ENCODE measurements around the gene PHTF1. TPM values are rescaled to one million over a fixed set of nuclear protein-coding genes. Genes with fewer than 3 reads are reported as not detected.

Gene PHTF1
- total RNA-seq (10 to 100 TPM in 4 of 5 donors, 1 to 10 TPM in 1; 7.0 to 48.2 (median 38.2) TPM), polyA plus RNA-seq (1 to 10 TPM; 3.9 to 8.2 (median 8.2) TPM)
- long read RNA-seq, donor 1, partial matches to known transcripts, result 0 of 2 reads
- long read RNA-seq, donor 1, other reads (novel, unspliced or antisense), result 0 of 2 reads
- long read RNA-seq, donor 2, partial matches to known transcripts, result 0 of 1 reads
- long read RNA-seq, donor 2, other reads (novel, unspliced or antisense), result 0 of 1 reads
- long read RNA-seq, donor 3, result 0 reads
- long read RNA-seq, donor 4, result 0 reads
- long read RNA-seq, donor 5, partial matches to known transcripts, result 0 of 1 reads
- long read RNA-seq, donor 5, other reads (novel, unspliced or antisense), result 0 of 1 reads
- long read RNA-seq, donor 6, result 0 reads
- long read RNA-seq, donor 7, partial matches to known transcripts, result 0 of 1 reads
- long read RNA-seq, donor 7, other reads (novel, unspliced or antisense), result 0 of 1 reads
- long read RNA-seq, donor 8, result 0 reads
- long read RNA-seq, donor 9, result 0 reads
- long read RNA-seq, donor 10, result 0 reads

GRCh38 chr1:113759333-113760101 is at the start of gene PHTF1:
PHTF1 (minus strand) TSS chr1:113759486; CDS start chr1:113758703, 783 bp downstream.
- no peaks in the 10 kb centered on the region for H3K9me3 ChIP-seq
- H3K27me3 ChIP-seq, result no peaks in the 10 kb centered on the region
- peaks cover 4 to 39% (median 20%) of the 10 kb centered on the region in 4 donors for H3K4me1 ChIP-seq
- peak within 1 kb of the TSS; percentile 73 to 93 (median 86) for H3K4me3 ChIP-seq
- DNase-seq, result peak; percentile 72 to 91
- H3K36me3 ChIP-seq, result peaks cover 0 to 11% (median 2%) of the 10 kb centered on the region in 4 donors
- intact Hi-C loops (cut with DNase I; ENCODE audit: low total_unique reads), result no loop called here
- 0 to 2% (median 1%) methylated on average over 22 to 47 of the region's 47 CpGs for WGBS, 5 donors
- H3K27ac ChIP-seq, result peak within 1 kb of the TSS; percentile 93 to 98 (median 95)
- TF ChIP-seq POLR2A (IDR thresholded peaks at IDR 0.05), result peak in 1 of 4 donors; percentile 39
- TF ChIP-seq EP300 (IDR thresholded peaks at IDR 0.05), result no peak
- peak in 2 of 3 donors; percentile 68 to 71 for TF ChIP-seq POLR2AphosphoS5 (IDR thresholded peaks at IDR 0.05)
- TF ChIP-seq CTCF (IDR thresholded peaks at IDR 0.05), result no peak

- TF ChIP-seq POLR2AphosphoS5 (IDR thresholded peaks at IDR 0.05), result no peak
- TF ChIP-seq EP300 (IDR thresholded peaks at IDR 0.05), result no peak
- no peak for TF ChIP-seq CTCF (IDR thresholded peaks at IDR 0.05)
- no peak for TF ChIP-seq POLR2A (IDR thresholded peaks at IDR 0.05)
- no peak for DNase-seq
- Histone ChIP-seq H3K4me1 (peaks cover 31 to 76% (median 54%) of the 10 kb centered on the region in 4 donors), H3K27ac (peak overlapping the region in 1 of 5 donors; percentile 25), H3K36me3 (peaks cover 0 to 3% (median 0%) of the 10 kb centered on the region in 4 donors), H3K4me3 (no peak overlapping the region), H3K27me3 (no peaks in the 10 kb centered on the region), H3K9me3 (no peaks in the 10 kb centered on the region)
- intact Hi-C loops (cut with DNase I; ENCODE audit: low total_unique reads), result no loop called here
- WGBS, 5 donors, result 84 to 91% (median 87%) methylated on average over 4 of the region's 4 CpGs
Observed at GRCh38 chr1:113808450-113809195, 49.3 kb upstream of the PHTF1 start.

- Histone ChIP-seq H3K9me3 (no peaks in the 10 kb centered on the region), H3K27ac (no peak overlapping the region), H3K36me3 (peaks cover 0 to 3% (median 0%) of the 10 kb centered on the region in 4 donors), H3K27me3 (no peaks in the 10 kb centered on the region), H3K4me1 (peaks cover 43 to 93% (median 69%) of the 10 kb centered on the region in 4 donors), H3K4me3 (no peak overlapping the region)
- intact Hi-C loops (cut with DNase I; ENCODE audit: low total_unique reads), result no loop called here
- no peak for TF ChIP-seq CTCF (IDR thresholded peaks at IDR 0.05)
- no peak for DNase-seq
- 87 to 97% (median 90%) methylated on average over 4 of the region's 4 CpGs for WGBS, 5 donors
Observed at GRCh38 chr1:113805639-113806038, 46.4 kb upstream of the PHTF1 start.

- no peak for DNase-seq
- Histone ChIP-seq H3K27ac (peak overlapping the region in 1 of 5 donors; percentile 17), H3K27me3 (no peaks in the 10 kb centered on the region), H3K4me3 (no peak overlapping the region), H3K36me3 (peaks cover 0 to 3% (median 0%) of the 10 kb centered on the region in 4 donors), H3K4me1 (peaks cover 43 to 93% (median 68%) of the 10 kb centered on the region in 4 donors), H3K9me3 (no peaks in the 10 kb centered on the region)
- intact Hi-C loops (cut with DNase I; ENCODE audit: low total_unique reads), result no loop called here
- TF ChIP-seq CTCF (IDR thresholded peaks at IDR 0.05) (no peak), POLR2AphosphoS5 (IDR thresholded peaks at IDR 0.05) (no peak), POLR2A (IDR thresholded peaks at IDR 0.05) (no peak), EP300 (IDR thresholded peaks at IDR 0.05) (no peak)
- WGBS, 5 donors, result 94 to 99% (median 96%) methylated on average over 6 of the region's 6 CpGs
Observed at GRCh38 chr1:113805256-113805531, 45.9 kb upstream of the PHTF1 start.

All from stomach (tissue), 19 donors.